HUES6 (cell line): ENCODE measurements around the gene IQSEC3.

Source experiments
- H3K27ac ChIP-seq: 2 replicates; pipeline ENCODE4 v1.7.0; 2013; ENCODE audit warnings: low read depth, mild to moderate bottlenecking, low read length, inconsistent platforms
- H3K27me3 ChIP-seq: 2 replicates; pipeline ENCODE4 v1.6.1; 2013; ENCODE audit warnings: low read length; ENCODE audit not compliant: control insufficient read depth, insufficient read depth
- H3K36me3 ChIP-seq: 2 replicates; pipeline ENCODE4 v1.6.1; 2013; ENCODE audit warnings: low read length; ENCODE audit not compliant: control insufficient read depth, insufficient read depth
- H3K4me1 ChIP-seq: 2 replicates; pipeline ENCODE4 v1.6.1; 2013; ENCODE audit warnings: low read length; ENCODE audit not compliant: control insufficient read depth, insufficient read depth
- H3K4me3 ChIP-seq: 2 replicates; pipeline ENCODE4 v1.5.1; 2013; ENCODE audit warnings: low read depth, low read length
- H3K9ac ChIP-seq: one replicate; pipeline ENCODE4 v1.6.1; 2013; ENCODE audit warnings: mild to moderate bottlenecking, low read length
- H3K9me3 ChIP-seq: 2 replicates; pipeline ENCODE4 v1.6.1; 2013; ENCODE audit warnings: low read depth, low read length; ENCODE audit not compliant: control insufficient read depth, insufficient read depth

Gene IQSEC3

GRCh38 chr12:115518-115917 lies 49.0 kb downstream of the IQSEC3 start:
- Histone ChIP-seq H3K9me3 (no peaks in the 10 kb centered on the region), H3K4me3 (no peak overlapping the region), H3K9ac (no peak overlapping the region), H3K27ac (no peak overlapping the region), H3K36me3 (no peaks in the 10 kb centered on the region), H3K4me1 (peaks cover 9% of the 10 kb centered on the region), H3K27me3 (no peaks in the 10 kb centered on the region; the same call in 1 of the 2 replicates)

GRCh38 chr12:115960-116915 lies 49.7 kb downstream of the IQSEC3 start:
- H3K27ac ChIP-seq, result no peak overlapping the region
- H3K4me1 ChIP-seq, result peaks cover 3% of the 10 kb centered on the region; the same call in 1 of the 2 replicates
- no peaks in the 10 kb centered on the region for H3K9me3 ChIP-seq
- no peaks in the 10 kb centered on the region for H3K36me3 ChIP-seq
- no peak overlapping the region for H3K4me3 ChIP-seq
- no peaks in the 10 kb centered on the region; the same call in 1 of the 2 replicates for H3K27me3 ChIP-seq
- no peak overlapping the region for H3K9ac ChIP-seq

- Histone ChIP-seq H3K9me3 (no peaks in the 10 kb centered on the region), H3K36me3 (no peaks in the 10 kb centered on the region), H3K27me3 (no peaks in the 10 kb centered on the region; the same call in 1 of the 2 replicates), H3K9ac (no peak overlapping the region), H3K27ac (no peak overlapping the region), H3K4me3 (no peak overlapping the region), H3K4me1 (peaks cover 3% of the 10 kb centered on the region; the same call in 1 of the 2 replicates)
Observed at GRCh38 chr12:117311-117710, 50.7 kb downstream of the IQSEC3 start.

GRCh38 chr12:117816-118345 lies 51.3 kb downstream of the IQSEC3 start:
- no peak overlapping the region for H3K9ac ChIP-seq
- H3K4me1 ChIP-seq, result peaks cover 3% of the 10 kb centered on the region; the same call in 1 of the 2 replicates
- no peaks in the 10 kb centered on the region; the same call in 1 of the 2 replicates for H3K27me3 ChIP-seq
- no peaks in the 10 kb centered on the region for H3K36me3 ChIP-seq
- H3K4me3 ChIP-seq, result no peak overlapping the region
- no peaks in the 10 kb centered on the region for H3K9me3 ChIP-seq
- H3K27ac ChIP-seq, result no peak overlapping the region

- H3K27ac ChIP-seq, result no peak overlapping the region
- no peaks in the 10 kb centered on the region for H3K9me3 ChIP-seq
- no peaks in the 10 kb centered on the region; the same call in 1 of the 2 replicates for H3K27me3 ChIP-seq
- H3K4me1 ChIP-seq, result no peaks in the 10 kb centered on the region; the same call in 1 of the 2 replicates
- no peak overlapping the region for H3K9ac ChIP-seq
- no peaks in the 10 kb centered on the region for H3K36me3 ChIP-seq
- H3K4me3 ChIP-seq, result no peak overlapping the region
Observed at GRCh38 chr12:118591-118990, 52.0 kb downstream of the IQSEC3 start.

- no peaks in the 10 kb centered on the region for H3K36me3 ChIP-seq
- no peak overlapping the region for H3K9ac ChIP-seq
- H3K9me3 ChIP-seq, result no peaks in the 10 kb centered on the region
- no peak overlapping the region for H3K4me3 ChIP-seq
- H3K4me1 ChIP-seq, result no peaks in the 10 kb centered on the region
- no peaks in the 10 kb centered on the region; the same call in 1 of the 2 replicates for H3K27me3 ChIP-seq
- H3K27ac ChIP-seq, result no peak overlapping the region
Observed at GRCh38 chr12:120951-121350, 54.4 kb downstream of the IQSEC3 start.

DNA sequence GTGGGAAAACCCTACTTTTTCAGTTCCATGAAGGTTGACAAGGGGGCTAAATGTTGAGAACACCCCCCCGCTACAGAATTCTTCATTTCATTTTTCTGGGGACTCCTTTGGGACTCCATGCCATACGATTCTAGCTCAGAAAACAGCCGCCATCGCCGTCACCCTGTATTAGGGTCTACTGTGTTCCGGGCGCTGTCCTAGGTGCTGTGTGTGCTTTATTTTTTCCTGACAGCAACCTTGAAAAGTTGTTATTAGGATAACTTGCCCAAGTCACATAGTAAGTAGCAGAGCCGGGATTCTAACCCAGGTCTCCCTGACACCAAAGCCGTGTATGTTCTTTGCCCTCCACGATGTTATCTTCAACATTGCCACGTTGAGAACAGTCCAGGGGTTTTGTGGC lies 55.1 kb downstream of the IQSEC3 start:
- Histone ChIP-seq H3K9ac (no peak overlapping the region), H3K9me3 (no peaks in the 10 kb centered on the region), H3K27me3 (no peaks in the 10 kb centered on the region; the same call in 1 of the 2 replicates), H3K4me3 (no peak overlapping the region), H3K36me3 (no peaks in the 10 kb centered on the region), H3K27ac (no peak overlapping the region), H3K4me1 (no peaks in the 10 kb centered on the region)

DNA sequence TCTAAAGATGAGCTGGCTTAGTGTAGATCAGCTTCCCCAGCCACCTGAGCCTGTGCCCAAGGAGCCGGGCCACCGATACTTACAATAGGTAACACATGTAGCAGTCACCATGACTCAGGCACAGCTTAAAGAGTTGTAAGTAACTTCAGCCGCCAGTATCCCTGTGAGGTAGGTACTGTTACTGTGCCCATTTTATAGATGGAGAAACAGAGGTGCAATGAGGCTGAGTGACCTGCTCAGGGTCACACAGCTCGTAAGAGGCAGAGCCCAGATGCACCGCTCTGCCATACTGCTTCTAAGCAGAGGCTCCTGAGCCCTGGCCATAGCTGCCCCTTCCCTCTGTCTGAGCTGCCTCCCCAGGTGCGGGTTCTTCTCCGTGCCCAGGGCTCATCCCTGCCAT lies 58.5 kb downstream of the IQSEC3 start:
- no peaks in the 10 kb centered on the region; the same call in 1 of the 2 replicates for H3K27me3 ChIP-seq
- no peak overlapping the region for H3K9ac ChIP-seq
- H3K9me3 ChIP-seq, result no peaks in the 10 kb centered on the region
- no peaks in the 10 kb centered on the region for H3K36me3 ChIP-seq
- H3K4me3 ChIP-seq, result no peak overlapping the region
- no peaks in the 10 kb centered on the region for H3K4me1 ChIP-seq
- no peak overlapping the region for H3K27ac ChIP-seq

- Histone ChIP-seq H3K9me3 (no peaks in the 10 kb centered on the region), H3K9ac (no peak overlapping the region), H3K36me3 (no peaks in the 10 kb centered on the region), H3K27me3 (no peaks in the 10 kb centered on the region; the same call in 1 of the 2 replicates), H3K27ac (no peak overlapping the region), H3K4me3 (no peak overlapping the region), H3K4me1 (no peaks in the 10 kb centered on the region)
Observed at GRCh38 chr12:125566-125965, 59.0 kb downstream of the IQSEC3 start.

DNA sequence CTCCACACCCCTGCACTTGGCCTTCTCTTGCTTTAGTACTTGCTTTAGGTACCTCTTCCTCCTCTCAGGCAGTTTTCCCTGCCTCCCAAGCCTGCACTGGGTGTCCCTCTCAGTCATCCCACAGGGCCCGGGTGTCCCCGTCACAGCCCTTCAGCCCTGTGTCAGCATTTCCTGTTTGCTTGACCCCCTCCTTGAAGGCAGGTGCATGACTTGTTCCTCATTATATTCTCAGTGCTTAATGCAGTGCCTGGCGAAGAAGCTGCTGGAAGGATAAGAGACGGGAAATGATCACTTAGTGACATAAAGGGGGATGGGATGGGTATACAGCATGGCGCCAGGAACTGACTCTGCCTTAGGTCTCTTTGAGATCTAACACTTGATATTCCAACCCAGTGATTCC lies 61.5 kb downstream of the IQSEC3 start:
- no peaks in the 10 kb centered on the region for H3K9me3 ChIP-seq
- no peaks in the 10 kb centered on the region for H3K36me3 ChIP-seq
- no peak overlapping the region for H3K9ac ChIP-seq
- no peak overlapping the region for H3K27ac ChIP-seq
- no peaks in the 10 kb centered on the region for H3K27me3 ChIP-seq
- H3K4me3 ChIP-seq, result no peak overlapping the region
- H3K4me1 ChIP-seq, result no peaks in the 10 kb centered on the region; the same call in 1 of the 2 replicates

DNA sequence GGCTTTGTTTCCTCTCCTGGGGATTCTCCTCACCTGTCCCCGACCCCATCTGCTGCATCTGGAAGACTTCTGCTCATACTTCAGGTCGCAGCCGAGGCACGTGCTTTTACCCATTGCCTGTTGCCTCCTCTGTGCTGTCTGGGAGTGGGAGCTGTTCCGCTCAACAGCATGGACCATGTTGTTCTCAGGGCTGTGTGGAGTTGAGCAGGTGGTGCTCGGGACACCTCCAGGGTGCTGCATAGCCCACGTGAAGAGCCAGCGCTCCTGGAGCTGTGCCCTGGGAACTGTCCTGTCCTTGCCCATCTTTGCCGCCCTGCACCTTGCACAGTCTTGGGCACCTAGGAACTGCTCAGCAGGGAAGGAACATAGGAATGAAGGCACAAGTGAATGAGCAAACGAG lies 62.4 kb downstream of the IQSEC3 start:
- H3K9me3 ChIP-seq, result no peaks in the 10 kb centered on the region
- H3K27me3 ChIP-seq, result no peaks in the 10 kb centered on the region
- H3K36me3 ChIP-seq, result no peaks in the 10 kb centered on the region
- no peak overlapping the region for H3K9ac ChIP-seq
- H3K4me1 ChIP-seq, result no peaks in the 10 kb centered on the region; the same call in 1 of the 2 replicates
- no peak overlapping the region for H3K27ac ChIP-seq
- no peak overlapping the region for H3K4me3 ChIP-seq
